ENCODE measurements around the gene DNAJB8.

The DNAJB8 gene

DNA sequence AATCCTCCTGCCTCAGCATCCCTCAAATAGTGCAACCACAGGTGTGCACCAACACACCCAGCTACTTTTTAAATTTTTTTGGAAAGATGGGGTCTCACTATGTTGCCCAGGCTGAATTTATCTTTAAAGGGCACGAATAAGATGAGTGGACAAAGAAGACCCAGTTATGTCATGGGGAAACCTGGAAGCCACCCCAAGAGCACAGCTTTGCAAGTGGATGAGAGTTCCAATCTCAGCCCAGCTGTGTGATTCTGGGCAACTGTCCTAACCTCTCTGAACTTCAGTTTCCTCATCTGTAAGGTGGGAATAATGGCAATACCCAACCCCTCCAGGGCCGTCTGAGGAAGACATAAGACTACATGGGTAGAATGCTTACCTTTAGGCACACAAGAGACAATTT lies 32.2 kb downstream of the DNAJB8 start:
- Histone ChIP-seq H3K9me3 (ENCODE audit: severe bottlenecking) (no peaks in the 10 kb centered on the region), H3K4me1 (ENCODE audit: insufficient read depth, poor library complexity, severe bottlenecking) (peaks cover 9% of the 10 kb centered on the region), H3K27ac (ENCODE audit: poor library complexity, severe bottlenecking) (no peak overlapping the region), H3K36me3 (ENCODE audit: low read depth) (no peaks in the 10 kb centered on the region), H3K27me3 (ENCODE audit: insufficient read depth, poor library complexity, severe bottlenecking) (peaks cover 12% of the 10 kb centered on the region), H3K4me3 (ENCODE audit: severe bottlenecking) (no peak overlapping the region)
- ATAC-seq (ENCODE audit: low read depth), result no peak
- DNase-seq (ENCODE audit: low spot score), result no peak
- TF ChIP-seq, protein P1, sequence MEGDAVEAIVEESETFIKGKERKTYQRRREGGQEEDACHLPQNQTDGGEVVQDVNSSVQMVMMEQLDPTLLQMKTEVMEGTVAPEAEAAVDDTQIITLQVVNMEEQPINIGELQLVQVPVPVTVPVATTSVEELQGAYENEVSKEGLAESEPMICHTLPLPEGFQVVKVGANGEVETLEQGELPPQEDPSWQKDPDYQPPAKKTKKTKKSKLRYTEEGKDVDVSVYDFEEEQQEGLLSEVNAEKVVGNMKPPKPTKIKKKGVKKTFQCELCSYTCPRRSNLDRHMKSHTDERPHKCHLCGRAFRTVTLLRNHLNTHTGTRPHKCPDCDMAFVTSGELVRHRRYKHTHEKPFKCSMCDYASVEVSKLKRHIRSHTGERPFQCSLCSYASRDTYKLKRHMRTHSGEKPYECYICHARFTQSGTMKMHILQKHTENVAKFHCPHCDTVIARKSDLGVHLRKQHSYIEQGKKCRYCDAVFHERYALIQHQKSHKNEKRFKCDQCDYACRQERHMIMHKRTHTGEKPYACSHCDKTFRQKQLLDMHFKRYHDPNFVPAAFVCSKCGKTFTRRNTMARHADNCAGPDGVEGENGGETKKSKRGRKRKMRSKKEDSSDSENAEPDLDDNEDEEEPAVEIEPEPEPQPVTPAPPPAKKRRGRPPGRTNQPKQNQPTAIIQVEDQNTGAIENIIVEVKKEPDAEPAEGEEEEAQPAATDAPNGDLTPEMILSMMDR (IDR thresholded peaks at IDR 0.05; ENCODE audit: poor library complexity, severe bottlenecking), result no peak

DNA sequence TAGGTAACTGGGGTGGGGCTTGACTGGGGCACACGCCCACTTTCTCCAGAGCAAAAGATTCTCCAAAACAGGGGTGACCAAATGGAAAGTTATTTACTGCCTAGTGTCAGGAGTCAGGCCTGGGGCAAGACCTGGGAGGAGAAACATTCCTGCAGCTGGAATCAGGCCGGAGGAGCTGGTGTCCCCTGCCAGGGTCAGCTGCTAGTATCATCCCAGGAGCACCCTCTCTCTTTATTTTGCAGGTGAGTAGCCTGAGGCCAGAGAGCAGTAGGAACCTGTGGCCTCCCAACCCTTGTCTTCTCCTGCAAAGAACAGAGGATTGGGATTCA lies 32.9 kb downstream of the DNAJB8 start:
- H3K4me3 ChIP-seq (ENCODE audit: severe bottlenecking), result no peak overlapping the region
- ATAC-seq (ENCODE audit: low read depth) (peak; percentile 63), DNase-seq (ENCODE audit: low spot score) (no peak)
- H3K36me3 ChIP-seq (ENCODE audit: low read depth), result no peaks in the 10 kb centered on the region
- H3K9me3 ChIP-seq (ENCODE audit: severe bottlenecking), result no peaks in the 10 kb centered on the region
- peaks cover 12% of the 10 kb centered on the region for H3K27me3 ChIP-seq (ENCODE audit: insufficient read depth, poor library complexity, severe bottlenecking)
- no peak overlapping the region for H3K27ac ChIP-seq (ENCODE audit: poor library complexity, severe bottlenecking)
- peaks cover 9% of the 10 kb centered on the region for H3K4me1 ChIP-seq (ENCODE audit: insufficient read depth, poor library complexity, severe bottlenecking)
- TF ChIP-seq, protein P1 (IDR thresholded peaks at IDR 0.05; ENCODE audit: poor library complexity, severe bottlenecking), result no peak

GRCh38 chr3:128432971-128433836 lies 33.5 kb downstream of the DNAJB8 start:
- H3K27me3 ChIP-seq (ENCODE audit: insufficient read depth, poor library complexity, severe bottlenecking), result peaks cover 12% of the 10 kb centered on the region
- DNase-seq (ENCODE audit: low spot score) (no peak), ATAC-seq (ENCODE audit: low read depth) (peak; percentile 10; the same call in 1 of the 3 replicates)
- peaks cover 9% of the 10 kb centered on the region for H3K4me1 ChIP-seq (ENCODE audit: insufficient read depth, poor library complexity, severe bottlenecking)
- no peak overlapping the region for H3K27ac ChIP-seq (ENCODE audit: poor library complexity, severe bottlenecking)
- H3K9me3 ChIP-seq (ENCODE audit: severe bottlenecking), result no peaks in the 10 kb centered on the region
- TF ChIP-seq, protein P1 (IDR thresholded peaks at IDR 0.05; ENCODE audit: poor library complexity, severe bottlenecking), result no peak
- no peaks in the 10 kb centered on the region for H3K36me3 ChIP-seq (ENCODE audit: low read depth)
- peak overlapping the region; percentile 13 for H3K4me3 ChIP-seq (ENCODE audit: severe bottlenecking)

DNA sequence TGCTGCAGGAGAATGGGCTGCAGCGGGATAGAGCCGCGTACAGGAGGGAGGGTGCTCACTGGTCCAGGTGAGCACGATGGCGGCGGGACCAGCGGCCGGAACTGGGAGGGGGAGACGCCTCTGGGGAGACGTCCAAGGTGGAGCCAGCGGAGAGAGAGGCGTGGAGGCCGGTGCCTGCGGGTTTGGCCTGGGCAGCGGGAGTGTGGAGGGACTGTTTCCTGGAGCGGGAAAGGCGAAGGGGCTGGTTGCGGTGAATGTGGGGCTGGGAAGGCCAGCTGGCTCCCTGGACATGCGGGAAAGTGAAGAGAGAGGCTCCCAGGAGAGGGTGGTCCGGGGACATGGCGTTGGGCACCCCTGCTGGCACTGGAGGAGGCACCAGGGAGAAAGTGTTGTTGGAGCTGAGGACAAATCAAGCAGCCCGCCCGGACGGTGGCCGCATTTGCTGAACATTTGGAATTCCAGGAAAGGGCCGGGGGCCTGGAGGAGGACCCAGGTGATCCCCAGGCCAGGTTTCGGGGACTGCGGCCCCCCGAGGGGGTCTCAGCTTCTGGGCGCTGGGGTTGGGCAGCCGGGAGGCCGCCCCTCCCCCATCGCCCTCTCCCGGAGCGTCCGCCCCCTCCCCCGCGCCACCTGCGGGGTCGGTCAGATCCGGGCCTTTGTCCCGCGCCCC lies 34.3 kb downstream of the DNAJB8 start:
- Histone ChIP-seq H3K27ac (ENCODE audit: poor library complexity, severe bottlenecking) (no peak overlapping the region), H3K9me3 (ENCODE audit: severe bottlenecking) (no peaks in the 10 kb centered on the region), H3K36me3 (ENCODE audit: low read depth) (no peaks in the 10 kb centered on the region), H3K4me1 (ENCODE audit: insufficient read depth, poor library complexity, severe bottlenecking) (peaks cover 9% of the 10 kb centered on the region), H3K4me3 (ENCODE audit: severe bottlenecking) (peak overlapping the region; percentile 13), H3K27me3 (ENCODE audit: insufficient read depth, poor library complexity, severe bottlenecking) (peaks cover 12% of the 10 kb centered on the region)
- TF ChIP-seq, protein P1 (IDR thresholded peaks at IDR 0.05; ENCODE audit: poor library complexity, severe bottlenecking), result no peak
- peak; percentile 17; the same call in 1 of the 3 replicates for ATAC-seq (ENCODE audit: low read depth)
- DNase-seq (ENCODE audit: low spot score), result no peak
